Measurements from ENCODE around the gene MYRIP.
"Not testable (repeated sequence)": the region's sequence is repeated elsewhere in the genome, so short reads cannot be mapped to it uniquely, and the experiment has no call there.

MYRIP gene

GRCh38 chr3:40042752-40043443 lies 233.5 kb downstream of the MYRIP start:
- DNase-seq (ENCODE audit: low spot score) = no peak

- DNase-seq (ENCODE audit: low spot score) = no peak
Measured at GRCh38 chr3:40043444-40043755, 234.0 kb downstream of the MYRIP start.

DNA sequence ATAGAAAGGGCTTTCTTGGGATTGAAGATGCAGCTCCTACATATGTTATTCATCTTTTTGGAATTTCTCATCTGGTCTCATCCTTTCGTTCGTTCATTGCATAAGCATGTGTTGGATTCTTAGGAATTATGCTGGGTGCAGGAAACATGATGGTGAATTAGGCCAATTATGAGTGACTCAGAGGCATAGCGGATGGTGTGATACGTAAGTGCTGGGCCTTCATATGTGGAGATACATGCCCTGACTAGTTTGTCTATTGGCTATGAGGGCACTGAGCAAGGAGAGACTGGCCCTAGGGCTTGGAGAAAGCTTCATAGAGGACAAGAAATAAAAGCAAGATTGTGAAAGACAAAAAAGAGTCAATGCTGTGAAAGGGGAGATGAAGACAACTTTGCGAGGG lies 235.1 kb downstream of the MYRIP start:
- no peak for DNase-seq (ENCODE audit: low spot score)

GRCh38 chr3:40045051-40045450 lies 235.6 kb downstream of the MYRIP start:
- DNase-seq (ENCODE audit: low spot score) = no peak

DNA sequence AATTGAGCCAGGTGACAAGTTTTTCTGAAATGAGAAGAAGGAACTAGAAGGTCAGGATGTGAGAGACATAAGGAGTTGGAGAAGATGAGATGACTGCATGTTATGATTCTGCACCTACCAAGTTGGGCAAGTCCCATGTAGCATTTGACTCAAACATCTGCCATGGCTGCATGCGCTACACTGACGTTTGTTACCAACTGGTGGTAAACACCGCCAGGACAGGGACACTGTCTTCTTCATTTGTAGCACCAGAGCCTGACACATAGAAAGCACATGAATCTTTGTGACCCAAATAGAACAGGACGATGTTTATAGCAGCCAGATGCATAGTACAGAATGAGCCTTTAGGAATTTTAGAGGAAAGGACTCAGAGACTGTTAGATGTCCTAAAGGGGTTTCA lies 236.7 kb downstream of the MYRIP start:
- no peak for DNase-seq (ENCODE audit: low spot score)

DNA sequence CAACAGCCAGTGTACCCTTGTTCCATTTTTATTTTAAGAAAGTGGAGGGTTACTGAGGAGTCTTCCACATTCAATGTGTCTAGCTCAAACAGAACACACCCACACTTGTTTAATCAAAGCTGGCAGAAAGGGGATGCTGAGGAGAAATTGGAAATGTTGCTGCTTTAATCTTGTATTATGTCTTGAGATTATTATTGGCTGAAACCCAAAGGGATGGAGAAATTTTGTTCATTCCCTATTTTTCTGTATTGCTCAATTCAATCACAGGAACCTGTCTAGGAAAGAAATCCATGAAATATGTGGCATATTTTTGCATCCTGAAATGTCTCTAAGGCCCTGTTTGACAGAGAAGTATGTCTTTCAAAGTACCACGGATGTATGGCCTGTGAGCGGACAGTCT lies 238.0 kb downstream of the MYRIP start:
- no peak for DNase-seq (ENCODE audit: low spot score)

- no peak for DNase-seq (ENCODE audit: low spot score)
Measured at GRCh38 chr3:40053663-40054062, 244.3 kb downstream of the MYRIP start.

DNA sequence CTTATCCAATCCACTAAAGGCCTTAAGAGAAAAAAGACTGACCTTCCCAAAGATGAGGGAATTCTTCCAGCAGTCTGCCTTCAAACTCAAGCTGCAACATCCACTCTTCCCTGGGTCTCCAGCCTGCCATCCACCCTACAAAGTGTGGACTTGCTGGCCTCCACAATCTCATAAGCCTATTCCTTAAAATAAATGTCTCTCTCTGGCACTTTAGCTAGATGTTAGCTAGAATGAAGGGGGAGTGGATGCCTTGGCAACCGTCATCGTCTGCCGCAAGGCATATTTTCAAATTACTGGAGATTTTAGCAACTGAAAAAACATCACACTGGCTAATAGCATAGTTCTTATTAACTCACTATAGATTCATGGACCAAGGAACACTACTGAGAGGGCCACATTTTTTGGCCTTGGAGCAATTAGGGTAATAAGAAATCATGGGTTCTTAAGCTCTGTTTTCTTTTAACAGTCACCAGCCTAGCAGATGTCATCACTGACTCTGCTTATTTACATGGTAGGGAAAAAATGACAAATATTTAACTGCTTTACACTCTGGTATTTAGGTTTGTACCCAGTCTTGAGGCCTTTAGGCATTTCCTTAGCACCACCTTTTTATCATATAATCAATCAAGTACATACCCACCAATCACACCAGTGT lies 245.3 kb downstream of the MYRIP start:
- DNase-seq (ENCODE audit: low spot score) = no peak

GRCh38 chr3:40055361-40055760 lies 246.0 kb downstream of the MYRIP start:
- no peak for DNase-seq (ENCODE audit: low spot score)

DNA sequence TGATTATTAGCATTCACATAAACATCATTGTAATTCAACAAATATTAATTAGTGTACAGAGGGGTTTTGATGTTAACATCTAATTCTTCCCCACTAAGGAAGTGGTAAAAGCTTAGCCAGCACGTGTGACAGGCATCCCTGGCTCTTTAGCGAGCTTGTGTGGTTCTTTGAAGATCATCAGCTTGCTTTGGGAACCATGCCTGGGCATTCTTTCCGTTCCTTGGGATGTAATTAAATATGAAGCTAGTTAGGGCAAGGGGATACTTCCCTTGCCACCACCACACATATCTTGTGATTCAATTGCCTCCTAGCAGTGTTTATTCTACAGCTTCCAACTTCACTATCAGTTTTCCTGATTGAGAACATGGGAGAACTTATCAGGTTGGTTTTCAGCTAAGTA lies 246.5 kb downstream of the MYRIP start:
- no peak for DNase-seq (ENCODE audit: low spot score)

DNA sequence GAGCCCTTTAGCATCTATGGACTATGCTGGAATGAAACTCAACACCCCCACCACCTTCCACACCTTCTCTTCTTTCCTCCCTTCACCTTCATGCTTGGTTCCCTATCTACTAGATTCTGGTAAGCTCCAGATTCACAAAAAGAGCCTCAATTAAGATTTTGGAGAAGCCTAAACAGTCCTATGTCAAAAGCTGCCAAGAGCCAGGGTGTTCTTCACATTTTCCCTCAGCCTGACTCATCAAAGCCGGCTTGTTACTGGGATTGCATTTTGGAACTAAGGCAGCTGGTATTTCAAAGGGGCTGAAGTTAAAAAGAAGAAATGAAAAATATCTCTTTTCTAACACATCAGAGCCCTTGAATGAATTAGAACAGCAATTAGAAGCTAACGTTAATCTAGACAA lies 247.7 kb downstream of the MYRIP start:
- DNase-seq (ENCODE audit: low spot score) = no peak

DNA sequence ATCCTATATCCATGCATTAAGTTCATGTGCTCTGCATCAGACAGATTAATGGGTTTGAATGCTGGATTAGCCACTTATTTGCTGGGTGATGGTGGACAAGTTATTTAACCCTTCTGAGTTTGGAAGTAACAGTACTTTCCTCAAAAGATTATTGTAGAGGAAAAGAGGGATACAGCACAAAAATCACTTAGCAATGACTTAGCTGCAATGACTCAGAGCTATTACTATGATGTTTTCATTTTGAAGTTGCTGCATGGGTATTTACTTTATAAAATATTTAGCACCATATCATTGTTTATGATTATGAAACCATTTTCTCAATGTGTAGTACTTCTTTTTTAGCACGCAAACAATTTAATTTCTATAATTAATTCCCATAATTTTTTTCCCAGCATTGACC lies 248.4 kb downstream of the MYRIP start:
- no peak for DNase-seq (ENCODE audit: low spot score)

DNA sequence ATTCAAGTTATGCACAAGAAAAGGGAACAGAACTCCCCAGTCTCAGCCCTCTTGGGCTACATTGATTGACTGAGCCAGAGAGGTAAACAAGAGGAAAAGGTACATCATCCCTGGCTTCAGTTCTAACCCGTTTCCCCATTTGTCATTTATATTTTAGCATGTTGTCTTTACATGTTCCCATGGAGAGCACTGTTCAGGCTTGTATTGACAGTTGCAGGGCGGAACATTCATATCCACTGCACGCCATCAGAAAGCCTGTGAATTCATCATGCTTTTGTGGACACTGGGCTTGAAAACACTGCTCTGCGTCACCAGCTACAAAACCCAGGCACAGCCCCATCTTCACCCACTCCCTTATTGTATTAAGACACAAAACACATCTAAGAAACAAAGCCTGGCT lies 259.2 kb downstream of the MYRIP start:
- no peak for DNase-seq (ENCODE audit: low spot score)

GRCh38 chr3:40070816-40071215 lies 261.4 kb downstream of the MYRIP start:
- no peak for DNase-seq (ENCODE audit: low spot score)

DNA sequence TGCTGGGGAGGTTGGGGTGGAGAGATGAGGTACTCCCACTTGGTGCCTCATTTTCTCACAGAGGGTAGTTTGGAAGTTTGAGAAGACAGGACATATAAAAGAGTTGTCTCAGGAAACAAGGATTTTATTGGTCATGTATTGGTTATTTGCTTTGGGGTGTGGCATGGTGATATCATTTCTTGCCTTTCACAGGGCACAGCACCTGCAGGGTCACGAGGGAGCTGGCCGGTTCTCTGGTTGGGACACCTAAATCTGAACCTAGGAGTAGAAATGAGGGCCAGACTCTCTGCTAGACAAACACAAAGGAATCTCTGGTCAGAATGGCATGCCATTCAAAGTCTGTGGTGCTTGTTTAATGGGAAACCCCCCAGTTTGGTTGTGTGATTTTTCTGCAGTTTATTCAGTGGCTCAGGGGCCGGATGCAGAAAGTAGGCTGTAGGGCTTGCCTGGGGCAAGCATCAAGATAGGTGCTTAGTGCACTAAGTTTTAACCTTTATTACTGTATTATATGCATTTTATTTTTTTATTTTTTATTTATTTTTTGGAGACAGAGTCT lies 262.4 kb downstream of the MYRIP start:
- no peak for DNase-seq (ENCODE audit: low spot score)

- DNase-seq (ENCODE audit: low spot score) = no peak
Measured at GRCh38 chr3:40073310-40074007, 264.1 kb downstream of the MYRIP start.

DNA sequence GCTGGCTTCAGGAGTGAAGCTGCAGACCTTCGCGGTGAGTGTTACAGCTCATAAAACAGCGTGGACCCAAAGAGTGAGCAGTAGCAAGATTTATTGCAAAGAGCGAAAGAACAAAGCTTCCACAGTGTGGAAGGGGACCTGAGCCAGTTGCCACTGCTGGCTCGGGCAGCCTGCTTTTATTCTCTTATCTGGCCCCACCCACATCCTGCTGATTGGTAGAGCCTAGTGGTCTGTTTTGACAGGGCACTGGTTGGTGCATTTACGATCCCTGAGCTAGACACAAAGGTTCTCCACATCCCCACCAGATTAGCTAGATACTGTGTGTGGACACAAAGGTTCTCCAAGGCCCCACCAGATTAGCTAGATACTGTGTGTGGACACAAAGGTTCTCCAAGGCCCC lies 267.7 kb downstream of the MYRIP start:
- DNase-seq (ENCODE audit: low spot score) = not testable (repeated sequence)

DNA sequence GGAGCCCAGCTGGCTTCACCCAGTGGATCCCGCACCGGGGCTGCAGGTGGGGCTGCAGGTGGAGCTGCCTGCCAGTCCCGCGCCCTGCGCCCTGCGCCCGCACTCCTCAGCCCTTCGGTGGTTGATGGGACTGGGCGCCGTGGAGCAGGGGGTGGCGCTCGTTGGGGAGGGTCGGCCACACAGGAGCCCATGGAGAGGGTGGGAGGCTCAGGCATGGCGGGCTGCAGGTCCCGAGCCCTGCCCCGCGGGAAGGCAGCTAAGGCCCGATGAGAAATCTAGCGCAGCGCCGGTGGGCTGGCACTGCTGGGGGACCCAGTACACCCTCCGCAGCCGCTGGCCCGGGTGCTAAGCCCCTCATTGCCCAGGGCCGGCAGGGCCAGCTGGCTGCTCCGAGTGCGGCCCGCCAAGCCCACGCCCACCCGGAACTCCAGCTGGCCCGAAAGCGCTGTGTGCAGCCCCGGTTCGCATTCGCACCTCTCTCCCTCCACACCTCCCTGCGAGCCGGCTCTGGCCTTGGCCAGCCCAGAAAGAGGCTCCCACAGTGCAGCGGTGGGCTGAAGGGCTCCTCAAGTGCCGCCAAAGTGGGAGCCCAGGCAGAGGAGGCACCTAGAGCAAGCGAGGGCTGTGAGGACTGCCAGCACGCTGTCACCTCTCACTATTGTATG lies 268.6 kb downstream of the MYRIP start:
- DNase-seq (ENCODE audit: low spot score) = not testable (repeated sequence)

GRCh38 chr3:40078590-40078989 lies 269.2 kb downstream of the MYRIP start:
- no peak for DNase-seq (ENCODE audit: low spot score)

DNA sequence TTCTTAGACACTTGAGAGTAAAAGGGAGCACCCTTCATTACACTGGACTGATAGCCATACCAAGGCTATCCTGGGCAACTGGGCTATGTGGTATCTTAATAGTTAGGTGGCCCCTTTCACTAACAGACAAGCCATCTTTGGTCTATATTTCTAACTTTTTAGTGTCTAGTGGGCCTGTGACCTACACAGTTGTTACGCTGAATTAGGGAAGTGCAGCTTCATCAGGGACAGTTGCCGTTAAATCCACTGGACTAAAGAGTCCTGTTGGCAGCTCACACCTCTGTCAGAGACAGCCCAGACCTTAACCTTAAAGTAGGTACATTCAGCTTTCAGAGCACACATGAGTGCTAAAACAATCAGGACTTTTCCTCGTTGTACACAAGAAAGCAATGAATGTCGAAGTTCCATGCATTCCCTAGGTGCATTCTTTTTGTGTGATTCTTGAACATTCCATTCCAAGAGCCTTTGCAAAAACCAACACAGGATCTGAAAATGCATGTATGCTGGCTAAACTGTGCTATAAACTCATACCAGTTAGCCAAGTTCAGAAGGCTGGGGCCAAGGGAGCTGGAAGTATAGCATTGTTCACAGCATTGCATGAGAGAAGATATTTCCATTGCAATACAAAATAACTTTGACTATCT lies 269.9 kb downstream of the MYRIP start:
- no peak for DNase-seq (ENCODE audit: low spot score)

- no peak for DNase-seq (ENCODE audit: low spot score)
Measured at GRCh38 chr3:40079847-40080240, 270.4 kb downstream of the MYRIP start.

- no peak for DNase-seq (ENCODE audit: low spot score)
Measured at GRCh38 chr3:40083066-40083465, 273.7 kb downstream of the MYRIP start.
